NOMO-1 treated with DMSO at 0.1 percent for 48 hours (cell line): ENCODE data around the gene ABLIM1.

Experiments used
- DNase-seq: peaks from one replicate; lab custom pipeline; 2025; ENCODE audit not compliant: unreplicated experiment; lab: John Stamatoyannopoulos, UW

Gene ABLIM1

DNA sequence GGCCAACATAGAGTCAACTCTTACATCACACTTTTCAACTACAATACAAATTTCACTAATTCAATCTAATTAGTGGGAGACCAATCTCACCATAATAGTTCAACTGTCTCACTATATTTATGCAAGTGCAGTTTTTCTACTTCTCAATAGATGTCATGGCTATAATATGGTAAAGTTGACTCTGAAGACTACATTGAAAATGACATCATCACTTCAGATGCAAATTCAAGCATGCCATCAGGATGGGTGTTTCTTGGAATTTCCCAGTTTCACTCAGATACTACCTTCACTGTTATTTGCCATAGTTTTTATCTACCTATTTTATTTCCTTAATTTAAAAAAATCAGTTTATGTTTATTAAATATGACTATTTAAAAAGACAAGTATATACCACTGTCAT is 67.1 kb downstream of the ABLIM1 start:
- no peak for DNase-seq

DNA sequence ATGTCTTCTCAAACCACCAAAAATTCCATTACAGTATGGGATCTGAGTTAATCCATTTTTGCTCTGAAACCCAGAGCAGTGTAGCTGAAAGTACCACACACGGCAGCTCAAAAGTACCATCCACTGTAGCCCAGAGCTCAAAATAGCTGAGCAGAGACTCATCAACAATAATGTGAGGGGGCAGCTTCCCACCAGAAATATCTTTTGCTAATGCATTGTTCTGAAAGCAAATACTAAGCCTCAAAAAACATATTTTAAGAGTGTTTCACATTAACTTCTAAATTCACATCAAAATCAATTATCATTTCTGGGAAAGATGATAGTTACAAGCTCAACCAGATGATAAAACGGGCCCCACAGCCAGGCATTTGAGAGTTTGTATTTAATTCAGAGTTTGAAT is 73.7 kb downstream of the ABLIM1 start:
- no peak for DNase-seq

DNA sequence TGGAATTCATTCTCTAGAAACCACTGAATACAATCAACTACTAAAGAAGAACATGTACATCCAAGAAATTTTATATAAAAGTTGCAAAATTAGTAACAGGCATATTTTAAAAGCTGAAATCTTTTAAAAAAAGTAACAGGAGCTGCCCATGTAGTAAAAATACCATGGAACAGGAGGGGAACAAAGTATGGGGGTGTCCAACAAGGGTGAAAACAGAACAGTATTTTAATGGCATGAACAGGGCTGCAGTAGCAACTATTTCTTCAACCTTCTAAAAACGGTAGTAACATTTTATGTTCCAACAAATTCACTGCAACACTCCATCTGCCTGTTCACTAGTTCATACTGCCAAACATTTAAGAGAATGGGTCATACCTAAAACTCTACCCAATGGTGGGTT is 77.0 kb downstream of the ABLIM1 start:
- no peak for DNase-seq

DNA sequence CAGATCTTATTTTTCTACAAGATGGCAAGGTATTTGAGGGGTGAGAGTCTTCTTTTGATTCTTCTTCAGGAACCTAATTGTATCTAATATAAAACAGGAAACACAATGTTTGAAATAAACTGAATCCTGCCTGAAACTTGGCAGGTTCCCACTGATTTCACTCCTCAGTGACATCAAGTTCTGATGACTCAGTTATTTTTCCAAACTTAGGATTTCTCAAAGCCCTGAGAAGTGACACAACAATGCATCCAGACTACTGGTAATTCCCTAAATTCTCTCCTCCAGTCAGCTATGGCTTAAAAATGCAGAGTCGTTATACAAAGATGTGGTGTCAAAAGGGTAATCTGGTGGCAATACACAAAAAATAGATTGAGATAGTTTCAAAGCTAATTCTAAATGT is 80.9 kb downstream of the ABLIM1 start:
- DNase-seq, result no peak

DNA sequence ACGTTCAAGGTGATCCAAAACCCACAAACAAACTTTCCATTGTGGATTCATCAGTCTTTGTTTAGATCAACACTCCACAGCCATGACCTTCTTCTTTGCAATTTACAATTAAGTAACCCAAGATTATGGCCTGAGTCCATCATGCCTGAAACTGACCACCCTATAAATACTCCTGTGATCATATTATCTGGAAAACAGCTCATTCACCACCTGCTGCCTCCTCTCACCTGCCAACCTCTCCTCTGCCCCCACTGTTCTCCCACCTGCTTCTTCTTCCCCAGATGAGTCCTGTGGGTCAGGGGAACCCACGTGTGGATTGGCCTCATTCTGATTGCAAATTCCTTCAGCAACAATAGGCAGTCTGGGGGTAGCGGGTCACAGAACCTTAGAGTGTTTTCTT is 81.4 kb downstream of the ABLIM1 start:
- no peak for DNase-seq

DNA sequence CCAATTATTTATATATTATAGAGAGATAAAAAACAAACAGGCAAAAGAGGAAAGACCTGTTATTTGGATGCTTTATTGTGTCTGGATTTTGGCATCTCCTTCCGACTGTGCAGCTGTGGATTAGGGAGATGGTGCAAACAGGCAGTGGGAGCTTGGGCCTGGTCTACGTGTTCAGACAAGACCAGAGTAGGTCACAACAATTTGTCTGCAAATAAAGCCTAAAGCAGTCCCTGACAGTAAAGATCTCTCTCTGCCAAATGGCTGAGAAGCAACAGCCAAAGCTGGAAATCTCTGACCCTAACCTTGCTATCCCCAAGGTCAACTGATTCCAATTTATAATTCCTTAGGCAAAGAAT is 82.0 kb downstream of the ABLIM1 start:
- no peak for DNase-seq

DNA sequence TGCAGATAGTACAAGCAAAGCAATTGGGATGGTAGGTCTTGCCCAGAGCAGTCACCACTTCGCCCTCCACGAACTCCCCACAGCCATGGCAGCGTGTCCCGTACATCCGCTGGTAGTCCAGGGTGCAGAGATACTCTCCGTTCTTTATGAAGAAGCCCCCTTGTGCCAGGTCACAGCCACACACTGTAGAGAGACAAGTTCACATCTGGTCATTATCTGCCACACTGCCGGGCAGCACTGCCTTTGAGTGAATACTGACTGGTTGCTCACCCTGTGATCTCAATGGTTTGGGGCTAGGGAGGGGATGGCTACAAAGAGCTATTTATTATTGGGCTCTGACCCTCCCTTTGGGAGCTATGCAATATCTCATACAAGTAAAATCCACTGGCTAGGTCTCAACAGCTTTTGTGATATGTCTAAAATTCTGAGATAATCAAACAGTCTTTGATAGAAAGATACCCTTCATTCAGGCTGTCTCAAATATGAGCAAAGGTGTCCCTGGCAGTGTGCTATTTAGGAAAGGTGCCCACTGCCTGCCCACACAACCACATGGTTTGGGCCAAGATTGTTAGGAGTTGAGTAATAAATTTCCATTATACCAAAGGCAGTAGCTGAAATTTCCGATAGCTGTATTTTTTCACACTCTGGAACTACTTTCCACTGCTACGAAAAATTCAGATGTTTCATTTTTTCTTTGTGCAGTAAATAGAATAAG is 82.5 kb downstream of the ABLIM1 start:
- DNase-seq, result no peak

DNA sequence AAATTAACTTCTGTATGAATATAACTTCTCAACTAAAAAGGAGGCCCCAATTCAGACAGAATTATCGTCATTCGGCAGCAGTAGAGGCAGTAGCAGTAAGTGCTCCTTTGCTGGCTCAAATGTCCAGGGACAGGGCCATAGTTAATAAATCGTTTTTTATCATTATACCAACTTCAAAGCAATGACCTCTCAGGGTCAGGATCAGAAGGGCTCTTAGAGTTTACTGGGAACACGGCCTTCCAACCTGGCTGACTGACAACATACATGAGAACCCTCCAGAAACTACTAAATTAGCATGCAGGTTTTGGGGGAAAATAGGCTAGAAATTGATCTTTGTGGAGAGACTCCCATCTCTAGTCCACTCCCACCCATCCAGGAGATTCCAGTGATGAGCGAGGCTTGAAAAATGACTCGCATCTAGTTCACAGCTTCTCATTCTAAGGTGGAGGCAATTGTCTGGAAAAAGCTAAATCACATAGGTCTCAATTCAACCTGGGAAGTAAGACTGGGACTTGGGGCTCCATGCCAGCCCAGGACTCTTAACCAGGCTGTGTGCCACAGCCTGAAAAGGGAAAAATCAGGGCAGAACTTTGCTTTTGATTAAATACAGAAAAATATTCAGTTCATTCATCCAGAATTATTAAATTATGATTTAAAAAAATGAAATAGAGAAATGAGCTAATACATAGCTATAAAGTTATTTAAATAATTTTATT is 84.6 kb downstream of the ABLIM1 start:
- DNase-seq, result no peak

DNA sequence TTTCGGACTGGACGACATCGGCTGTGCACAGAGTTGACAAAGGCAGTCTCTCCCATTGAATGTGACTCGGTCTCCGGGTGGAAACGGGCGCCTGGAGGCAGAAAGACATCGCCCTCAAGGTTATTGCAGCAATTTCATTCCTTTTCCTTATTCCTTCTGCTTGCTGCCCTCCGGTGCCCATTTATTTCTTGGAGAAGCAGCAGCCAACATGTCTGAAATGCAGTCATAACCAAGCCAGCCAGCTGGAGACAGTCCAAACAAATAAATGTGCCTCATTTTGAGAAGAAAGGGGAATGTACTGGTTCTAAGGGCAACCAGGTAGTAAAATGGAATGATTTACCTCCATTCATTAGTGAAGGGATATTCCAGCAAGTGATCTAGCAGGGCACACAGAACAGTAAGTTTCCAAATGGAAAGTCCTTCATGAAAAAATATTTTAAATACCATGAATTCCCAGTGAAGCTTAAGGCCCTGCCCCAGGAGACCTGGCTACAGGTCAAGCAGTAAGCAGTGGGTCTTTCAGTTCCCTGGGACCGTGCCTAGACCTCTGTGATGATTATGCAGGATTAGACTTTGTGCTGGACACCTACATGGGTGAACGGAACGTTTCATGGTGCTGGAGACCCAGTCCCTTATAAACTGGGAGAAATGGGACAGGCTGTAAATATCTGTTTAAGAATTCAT is 86.6 kb downstream of the ABLIM1 start:
- no peak for DNase-seq

DNA sequence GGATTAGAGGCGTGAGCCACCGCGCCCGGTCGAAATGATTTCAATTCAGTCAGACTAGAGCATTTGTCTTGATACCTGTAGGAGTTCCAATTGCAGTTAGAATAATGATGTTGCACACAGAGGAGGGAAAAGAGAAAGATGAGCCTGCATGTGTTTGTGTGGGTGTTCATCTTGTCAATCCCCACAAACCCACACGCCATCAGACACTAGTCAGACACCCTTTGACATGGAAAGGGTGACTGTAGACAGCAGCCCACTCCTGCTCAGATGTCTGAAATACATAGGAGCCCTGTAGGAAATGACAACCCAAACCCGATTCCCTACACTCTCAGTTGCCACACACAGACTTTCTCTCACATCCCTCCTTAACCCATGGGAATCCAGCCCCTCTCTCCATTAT is 92.0 kb downstream of the ABLIM1 start:
- no peak for DNase-seq

DNA sequence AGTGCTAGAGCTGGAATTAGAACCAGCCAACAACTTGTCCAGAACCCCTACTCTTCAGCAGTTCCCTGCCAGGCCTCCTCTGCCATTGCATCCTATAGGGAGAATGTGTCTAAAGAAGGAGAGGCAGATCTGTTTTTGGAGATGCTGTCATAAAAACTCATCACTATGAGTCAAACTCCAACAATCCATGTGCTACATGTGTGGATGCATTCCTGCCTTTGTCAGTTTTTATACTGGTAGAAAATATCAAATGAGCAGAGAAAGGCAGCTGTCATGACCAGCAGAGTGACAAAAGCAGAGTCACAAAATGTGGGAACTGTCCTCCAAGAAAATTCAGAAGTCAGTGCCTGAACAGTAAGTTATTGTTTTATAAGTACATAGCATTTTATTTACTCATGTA is 93.0 kb downstream of the ABLIM1 start:
- DNase-seq, result no peak

DNA sequence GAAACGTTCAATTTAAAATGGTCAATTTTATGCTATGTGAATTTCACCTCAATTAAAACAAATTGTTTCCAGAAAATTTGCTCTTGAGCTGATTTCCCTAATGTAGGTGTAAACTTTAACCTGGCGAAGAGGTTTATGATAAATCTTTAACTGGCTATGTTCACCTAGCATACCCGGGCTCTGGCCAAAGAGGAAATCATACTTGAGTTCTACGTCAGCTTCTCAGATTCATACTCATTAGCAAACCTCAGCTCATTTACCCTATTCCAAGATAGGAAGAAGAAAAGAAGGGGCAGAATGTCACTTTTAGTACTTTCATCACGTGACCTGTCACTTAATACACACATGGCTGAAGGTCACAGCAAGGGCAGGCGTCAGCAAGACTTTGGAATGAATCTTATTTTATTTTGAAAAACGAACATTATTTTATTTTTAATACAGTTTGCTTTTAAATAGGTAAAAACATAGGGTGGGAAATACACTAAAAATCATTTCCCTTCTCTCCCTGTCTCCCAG is 97.0 kb downstream of the ABLIM1 start:
- no peak for DNase-seq

DNA sequence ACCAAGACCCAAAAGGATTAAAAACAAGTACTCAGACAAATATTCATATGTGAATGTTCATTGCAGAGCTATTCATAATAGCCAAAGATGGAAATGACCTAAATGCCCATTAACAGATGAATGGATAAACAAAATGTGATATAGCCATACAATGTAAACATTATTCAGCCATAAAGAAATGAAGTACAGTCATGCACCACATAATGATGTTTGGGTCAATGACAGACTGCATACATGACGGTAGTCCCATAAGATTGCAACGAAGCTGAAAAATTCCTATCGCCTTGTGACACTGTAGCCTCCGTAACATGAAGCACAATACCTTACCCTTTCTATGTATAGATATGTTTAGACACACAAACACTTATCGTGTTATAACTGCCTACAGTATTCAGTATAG is 97.9 kb downstream of the ABLIM1 start:
- DNase-seq, result no peak

DNA sequence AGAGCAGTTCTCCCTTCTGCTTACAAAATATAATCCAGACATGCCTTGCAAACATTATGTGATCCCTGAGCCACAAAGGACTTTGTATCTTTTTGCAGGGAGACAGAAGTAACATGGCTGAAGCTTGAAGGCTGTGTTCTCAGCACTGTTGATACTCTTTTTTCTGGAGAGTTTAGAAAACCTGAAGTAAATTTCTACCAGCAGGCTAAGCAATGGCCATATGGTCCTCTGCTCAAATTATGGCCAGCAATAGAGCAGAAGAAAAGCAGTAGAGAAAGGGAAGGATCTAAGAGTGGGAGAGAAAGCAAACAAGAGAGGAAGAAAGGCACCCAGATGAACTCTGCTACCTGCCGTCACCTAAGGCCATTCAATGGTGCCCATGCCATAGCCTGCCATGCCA is 98.4 kb downstream of the ABLIM1 start:
- no peak for DNase-seq

DNA sequence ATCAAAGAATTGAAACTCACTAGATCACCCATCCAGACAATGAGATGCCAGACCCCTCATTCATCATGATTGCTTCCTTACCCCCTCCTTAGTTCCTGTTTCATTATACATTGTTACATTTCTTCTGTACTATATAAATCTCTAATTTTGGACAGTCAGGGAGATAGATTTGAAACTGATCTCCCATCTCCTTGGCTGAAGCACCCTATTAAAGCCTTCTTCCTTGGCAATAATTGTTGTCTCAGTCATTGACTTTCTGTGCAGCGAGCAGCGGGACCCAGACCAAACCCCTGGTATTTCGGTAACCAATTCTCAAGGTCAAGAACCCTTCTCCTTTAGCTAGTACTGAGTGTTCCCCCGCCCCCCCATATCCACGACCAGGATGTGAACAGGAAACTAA is 100.2 kb downstream of the ABLIM1 start:
- no peak for DNase-seq

DNA sequence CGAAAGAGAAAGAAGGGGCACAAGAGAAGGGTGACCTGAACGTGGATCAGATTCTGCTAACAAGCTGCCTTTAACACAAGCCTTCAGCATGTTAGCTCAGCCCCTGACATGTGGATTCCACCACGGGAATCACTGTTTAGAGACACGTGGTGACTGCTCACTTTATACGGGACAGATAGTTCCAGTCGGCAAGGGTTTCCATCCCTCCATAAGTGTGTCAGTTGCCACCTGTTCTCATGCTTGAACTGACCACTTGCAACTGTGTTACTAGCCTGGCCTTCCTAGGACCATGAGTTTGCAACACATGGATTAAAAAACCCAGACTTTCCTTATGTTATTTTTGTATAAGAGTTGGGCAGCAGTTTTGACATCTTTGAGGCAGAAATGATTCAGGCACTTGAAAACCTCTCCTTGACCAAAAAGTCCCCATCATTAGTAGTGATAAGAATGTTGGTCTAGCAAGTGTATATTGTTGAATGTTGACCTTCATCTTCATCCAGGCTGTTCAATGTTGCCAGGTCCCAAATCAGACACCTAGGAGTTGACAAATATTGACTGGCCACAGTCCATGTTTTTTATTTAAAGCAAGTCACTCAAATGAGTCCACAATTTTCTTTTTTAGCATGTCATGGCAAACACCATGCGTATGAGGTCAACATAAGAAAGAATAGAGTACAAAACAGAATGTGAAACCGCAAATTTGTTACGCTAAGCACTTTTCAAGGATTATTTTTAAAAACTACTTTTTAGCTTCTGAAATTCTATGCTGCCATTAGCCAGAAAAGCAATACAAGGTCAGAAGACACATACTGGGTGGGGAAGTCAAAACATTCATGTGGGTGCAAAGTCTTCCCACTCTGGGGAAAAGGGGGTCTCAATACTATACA is 101.6 kb downstream of the ABLIM1 start:
- DNase-seq, result no peak

DNA sequence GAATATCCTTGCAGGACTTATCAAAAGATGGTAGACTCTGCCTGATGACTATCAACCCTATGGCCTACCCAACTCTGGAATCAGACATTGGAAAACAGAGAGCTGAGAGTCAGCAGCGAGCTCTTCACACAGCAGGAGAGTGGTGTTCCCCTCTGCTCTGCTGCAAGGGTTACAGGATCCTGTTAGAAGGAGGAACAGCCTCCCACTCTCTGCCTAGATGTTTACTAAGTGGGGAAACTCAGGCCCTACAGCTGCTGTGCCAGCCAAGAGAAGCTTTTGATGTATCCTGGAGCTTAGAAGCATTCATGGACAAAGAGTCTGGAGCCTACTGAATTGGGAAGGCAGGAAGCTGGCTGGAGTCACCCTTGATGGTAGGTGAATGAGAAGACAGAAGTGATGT is 104.6 kb downstream of the ABLIM1 start:
- no peak for DNase-seq

DNA sequence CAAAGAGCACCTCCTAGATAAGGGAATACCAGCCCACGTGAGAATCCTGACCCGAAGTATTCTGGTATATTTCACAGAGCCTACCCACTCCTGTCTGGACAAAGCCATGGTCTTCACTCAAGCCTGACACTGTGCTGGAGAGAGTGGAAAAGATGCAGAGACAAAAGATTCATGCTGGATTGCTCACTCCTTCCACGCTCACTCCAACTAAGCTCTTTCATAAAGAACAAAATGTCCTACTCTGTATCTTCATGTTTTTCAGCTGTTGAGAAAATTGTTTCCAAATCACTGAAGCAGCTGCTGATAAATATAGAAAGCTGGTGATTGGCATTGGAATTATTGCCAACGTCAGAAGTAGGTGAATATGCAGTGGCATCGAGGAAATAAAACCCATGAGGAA is 106.0 kb downstream of the ABLIM1 start:
- no peak for DNase-seq

DNA sequence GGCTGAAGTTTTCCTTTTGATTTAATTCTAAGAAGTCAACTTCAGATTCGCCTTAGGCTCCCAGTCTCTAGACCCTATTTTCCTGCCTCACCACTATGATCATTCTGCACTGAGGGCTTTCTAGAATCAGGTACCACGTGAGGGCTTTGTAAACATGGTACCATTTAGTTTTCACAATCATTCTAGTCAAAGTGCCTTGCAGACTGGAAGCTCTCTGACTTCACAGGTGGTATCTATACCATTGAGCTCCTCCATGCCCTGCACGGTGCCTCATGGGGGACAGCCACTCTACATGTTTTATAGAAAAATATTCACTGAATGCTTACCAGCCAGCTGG is 106.5 kb downstream of the ABLIM1 start:
- DNase-seq, result no peak

DNA sequence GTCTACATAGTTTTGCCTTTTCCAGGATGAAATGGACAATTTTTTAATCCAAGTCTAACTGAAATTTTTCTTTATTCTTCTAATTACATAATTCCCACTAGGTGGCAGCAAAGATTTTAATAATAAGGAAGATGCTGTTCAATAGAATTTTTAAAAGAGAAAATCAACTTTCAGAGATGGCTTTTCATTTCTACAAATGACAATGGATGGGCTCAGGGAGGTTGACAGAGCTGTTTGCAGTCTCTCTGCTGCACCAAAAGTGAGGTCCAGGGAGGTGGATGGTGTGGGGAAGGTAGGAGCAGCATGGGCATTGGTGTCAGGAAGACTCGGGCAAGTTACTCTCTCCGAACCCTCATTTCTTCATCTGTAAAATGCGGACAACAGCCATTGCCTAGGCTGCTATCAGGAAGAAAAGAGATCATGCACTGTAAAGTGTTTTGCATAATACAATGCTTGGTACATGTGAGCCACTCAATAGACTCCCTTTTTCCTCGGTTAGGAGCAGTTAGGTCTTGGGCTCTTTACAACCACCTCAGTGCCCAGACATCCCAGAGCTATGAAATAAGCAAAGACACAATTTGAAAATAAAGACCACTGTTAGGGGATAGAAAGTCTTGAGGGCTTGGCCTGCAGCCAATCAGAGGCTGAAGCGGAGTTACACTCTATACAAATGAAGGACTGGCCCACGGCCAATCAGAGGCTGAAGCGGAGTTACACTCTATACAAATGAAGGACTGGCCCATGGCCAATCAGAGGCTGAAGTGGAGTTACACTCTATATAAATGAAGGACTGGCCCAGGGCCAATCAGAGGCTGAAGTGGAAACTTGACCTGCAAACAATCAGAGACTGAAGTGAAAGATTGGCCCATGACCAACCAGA is 107.1 kb downstream of the ABLIM1 start:
- peak; percentile 40 for DNase-seq
